ENCODE results near the gene SFMBT2. TPM values are rescaled to one million over a fixed set of nuclear protein-coding genes. Genes with fewer than 3 reads are reported as not detected.

The SFMBT2 gene
- total RNA-seq, 1 experiment from 2014 or later = 0.02 TPM

GRCh38 chr10:7436490-7437100 lies 25.8 kb upstream of the SFMBT2 start (continued):
- TF ChIP-seq SIN3A (IDR thresholded peaks at IDR 0.05; ENCODE audit: low read depth) = no peak
- no peak for TF ChIP-seq EGR1 (IDR thresholded peaks at IDR 0.05; ENCODE audit: low read depth)
- no peak for TF ChIP-seq TCF7L2 (IDR thresholded peaks at IDR 0.05; ENCODE audit: borderline replicate concordance, extremely low read depth, insufficient read depth, insufficient read length)
- TF ChIP-seq, protein P1, sequence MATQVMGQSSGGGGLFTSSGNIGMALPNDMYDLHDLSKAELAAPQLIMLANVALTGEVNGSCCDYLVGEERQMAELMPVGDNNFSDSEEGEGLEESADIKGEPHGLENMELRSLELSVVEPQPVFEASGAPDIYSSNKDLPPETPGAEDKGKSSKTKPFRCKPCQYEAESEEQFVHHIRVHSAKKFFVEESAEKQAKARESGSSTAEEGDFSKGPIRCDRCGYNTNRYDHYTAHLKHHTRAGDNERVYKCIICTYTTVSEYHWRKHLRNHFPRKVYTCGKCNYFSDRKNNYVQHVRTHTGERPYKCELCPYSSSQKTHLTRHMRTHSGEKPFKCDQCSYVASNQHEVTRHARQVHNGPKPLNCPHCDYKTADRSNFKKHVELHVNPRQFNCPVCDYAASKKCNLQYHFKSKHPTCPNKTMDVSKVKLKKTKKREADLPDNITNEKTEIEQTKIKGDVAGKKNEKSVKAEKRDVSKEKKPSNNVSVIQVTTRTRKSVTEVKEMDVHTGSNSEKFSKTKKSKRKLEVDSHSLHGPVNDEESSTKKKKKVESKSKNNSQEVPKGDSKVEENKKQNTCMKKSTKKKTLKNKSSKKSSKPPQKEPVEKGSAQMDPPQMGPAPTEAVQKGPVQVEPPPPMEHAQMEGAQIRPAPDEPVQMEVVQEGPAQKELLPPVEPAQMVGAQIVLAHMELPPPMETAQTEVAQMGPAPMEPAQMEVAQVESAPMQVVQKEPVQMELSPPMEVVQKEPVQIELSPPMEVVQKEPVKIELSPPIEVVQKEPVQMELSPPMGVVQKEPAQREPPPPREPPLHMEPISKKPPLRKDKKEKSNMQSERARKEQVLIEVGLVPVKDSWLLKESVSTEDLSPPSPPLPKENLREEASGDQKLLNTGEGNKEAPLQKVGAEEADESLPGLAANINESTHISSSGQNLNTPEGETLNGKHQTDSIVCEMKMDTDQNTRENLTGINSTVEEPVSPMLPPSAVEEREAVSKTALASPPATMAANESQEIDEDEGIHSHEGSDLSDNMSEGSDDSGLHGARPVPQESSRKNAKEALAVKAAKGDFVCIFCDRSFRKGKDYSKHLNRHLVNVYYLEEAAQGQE (IDR thresholded peaks at IDR 0.05; ENCODE audit: low read depth) = no peak
- no peak for TF ChIP-seq ZNF274 (IDR thresholded peaks at IDR 0.05; ENCODE audit: low read depth, low read length)

GRCh38 chr10:7435674-7436073 lies 24.8 kb upstream of the SFMBT2 start:
- Histone ChIP-seq H3K27ac (ENCODE audit: low read depth, low read length) (no peak overlapping the region), H3K4me3 (replicated peaks in 1 of 2; ENCODE audit: low read depth in 1 of 2, low read length in 2 of 2) (no peak overlapping the region), H3K36me3 (ENCODE audit: control insufficient read depth in 1 of 2, insufficient read depth in 2 of 2, low read length in 2 of 2) (no peaks in the 10 kb centered on the region), H3K9ac (ENCODE audit: low read length) (no peak overlapping the region), H4K20me1 (ENCODE audit: insufficient read depth) (no peaks in the 10 kb centered on the region), H3K79me2 (ENCODE audit: insufficient read depth, low read length) (no peaks in the 10 kb centered on the region), H3K27me3 (ENCODE audit: insufficient read depth, low read length) (peaks cover 31% of the 10 kb centered on the region), H3K9me3 (ENCODE audit: control insufficient read depth in 1 of 2, insufficient read depth in 1 of 2, low read depth in 1 of 2, low read length in 2 of 2) (no peaks in the 10 kb centered on the region), H3K4me1 (ENCODE audit: control insufficient read depth in 1 of 2, insufficient read depth in 2 of 2, low read length in 2 of 2) (no peaks in the 10 kb centered on the region), H3K9me2 (ENCODE audit: insufficient read depth) (no peaks in the 10 kb centered on the region), H2AFZ (ENCODE audit: low read depth, low read length, poor library complexity, severe bottlenecking) (no peak overlapping the region), H3K4me2 (ENCODE audit: low read length) (no peak overlapping the region)
- ChIA-PET POLR2A (interaction anchor here (0.7 kb wide), 1 partner anchor 510 kb away, joined by 4 read pairs; no protein-coding TSS in a partner anchor), RAD21 (ENCODE audit: low non-redundant PET in 1 of 2, low total read pairs in 2 of 2, uncharacterized antibody in 2 of 2, unreplicated experiment in 2 of 2) (no interaction called here), CTCF (no interaction called here)
- BruUV-seq (replicated peaks) = no TSS peak
- intact Hi-C loops (cut with micrococcal nuclease) = no loop called here
- TF ChIP-seq POLR2AphosphoS5 (IDR thresholded peaks at IDR 0.05; ENCODE audit: low read depth, low read length) (no peak), CBX3 (IDR thresholded peaks at IDR 0.05; ENCODE audit: low read depth) (no peak), JUND (IDR thresholded peaks at IDR 0.05) (no peak), EZH2phosphoT487 (IDR thresholded peaks at IDR 0.05; ENCODE audit: borderline replicate concordance) (no peak), SRF (IDR thresholded peaks at IDR 0.05; ENCODE audit: low read depth) (no peak), SIN3A (IDR thresholded peaks at IDR 0.05; ENCODE audit: low read depth) (no peak), ELF1 (IDR thresholded peaks at IDR 0.05; ENCODE audit: borderline replicate concordance, low read depth) (no peak), SP1 (IDR thresholded peaks at IDR 0.05; ENCODE audit: low read depth) (no peak), ZFX (IDR thresholded peaks at IDR 0.05) (no peak), TCF7L2 (IDR thresholded peaks at IDR 0.05; ENCODE audit: borderline replicate concordance, extremely low read depth, insufficient read depth, insufficient read length) (no peak), YY1 (IDR thresholded peaks at IDR 0.05; ENCODE audit: extremely low read depth, insufficient replicate concordance, low read depth, low read length) (no peak)
- TF ChIP-seq, protein P1 (IDR thresholded peaks at IDR 0.05; ENCODE audit: low read depth) = no peak
- TF ChIP-seq, protein P2, sequence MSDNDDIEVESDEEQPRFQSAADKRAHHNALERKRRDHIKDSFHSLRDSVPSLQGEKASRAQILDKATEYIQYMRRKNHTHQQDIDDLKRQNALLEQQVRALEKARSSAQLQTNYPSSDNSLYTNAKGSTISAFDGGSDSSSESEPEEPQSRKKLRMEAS (IDR thresholded peaks at IDR 0.05) = no peak
- DNase-seq (ENCODE audit: low read depth, low spot score) (no peak), ATAC-seq (no peak)

All from HCT116 (cell line).